ENCODE measurements around the gene CDH23.

Gene CDH23

GRCh38 chr10:71675295-71675970, 278.7 kb downstream of the CDH23 start:
- DNase-seq = no peak

GRCh38 chr10:71677261-71677660, 280.5 kb downstream of the CDH23 start:
- no peak for DNase-seq

GRCh38 chr10:71678057-71678805, 281.5 kb downstream of the CDH23 start:
- no peak for DNase-seq

GRCh38 chr10:71679425-71679824, 282.7 kb downstream of the CDH23 start:
- DNase-seq = no peak

- DNase-seq = no peak
Measured at GRCh38 chr10:71681977-71682376, 285.3 kb downstream of the CDH23 start.

- DNase-seq = no peak
Measured at GRCh38 chr10:71683301-71683700, 286.6 kb downstream of the CDH23 start.

- no peak for DNase-seq
Measured at GRCh38 chr10:71684356-71685173, 287.8 kb downstream of the CDH23 start.

- no peak for DNase-seq
Measured at GRCh38 chr10:71685554-71686232, 289.0 kb downstream of the CDH23 start.

- DNase-seq = no peak
Measured at GRCh38 chr10:71687077-71687476, 290.4 kb downstream of the CDH23 start.

GRCh38 chr10:71687480-71687879, 290.8 kb downstream of the CDH23 start:
- no peak for DNase-seq

GRCh38 chr10:71688256-71688655, 291.5 kb downstream of the CDH23 start:
- no peak for DNase-seq

- no peak for DNase-seq
Measured at GRCh38 chr10:71690094-71690720, 293.5 kb downstream of the CDH23 start.

GRCh38 chr10:71691405-71691804, 294.7 kb downstream of the CDH23 start:
- DNase-seq = no peak

- DNase-seq = no peak
Measured at GRCh38 chr10:71692598-71693306, 296.0 kb downstream of the CDH23 start.

GRCh38 chr10:71693377-71693776, 296.7 kb downstream of the CDH23 start:
- no peak for DNase-seq

- DNase-seq = no peak
Measured at GRCh38 chr10:71694039-71694501, 297.4 kb downstream of the CDH23 start.

- no peak for DNase-seq
Measured at GRCh38 chr10:71694567-71694968, 297.8 kb downstream of the CDH23 start.

- DNase-seq = no peak
Measured at GRCh38 chr10:71695502-71696476, 299.1 kb downstream of the CDH23 start.

- DNase-seq = no peak
Measured at GRCh38 chr10:71696628-71697326, 300.1 kb downstream of the CDH23 start.

All from NCI-H1436 treated with DMSO at 0.1 percent for 48 hours (cell line).